ENCODE results near the gene OR4D5. TPM values are rescaled to one million over a fixed set of nuclear protein-coding genes. Genes with fewer than 3 reads are reported as not detected.

Gene OR4D5
- total RNA-seq, 2 donors from 2014 or later, result 0.78 to 6.6 TPM

- peaks cover 17% of the 10 kb centered on the region for H3K4me1 ChIP-seq
- H3K4me3 ChIP-seq, result no peak overlapping the region
- H3K9me3 ChIP-seq, result no peaks in the 10 kb centered on the region
- H3K27me3 ChIP-seq, result no peaks in the 10 kb centered on the region
- no peak overlapping the region for H3K27ac ChIP-seq
- no peak for TF ChIP-seq POLR2A (IDR thresholded peaks at IDR 0.05)
- peak in 1 of 7 experiments; percentile 9 for TF ChIP-seq CTCF (IDR thresholded peaks at IDR 0.05)
- DNase-seq (peak; percentile 24 to 64 (median 42)), ATAC-seq (peak; percentile 40)
- intact Hi-C loops (cut with DNase I), result no loop called here
- WGBS, 2 donors, result 23 to 31% methylated on average over 3 of the region's 3 CpGs
- no peaks in the 10 kb centered on the region for H3K36me3 ChIP-seq (replicated peaks in 1 of 2; ENCODE audit: insufficient read depth in 1 of 2, low read depth in 2 of 2)
These were observed 34.5 kb upstream of the OR4D5 start for GRCh38 chr11:123904932-123905331.

- peaks cover 14% of the 10 kb centered on the region for H3K4me1 ChIP-seq
- no peak for TF ChIP-seq CTCF (IDR thresholded peaks at IDR 0.05)
- TF ChIP-seq POLR2A (IDR thresholded peaks at IDR 0.05), result no peak
- H3K27ac ChIP-seq, result no peak overlapping the region
- intact Hi-C loops (cut with DNase I), result no loop called here
- no peak overlapping the region for H3K4me3 ChIP-seq
- no peak for ATAC-seq
- no peak for DNase-seq
- H3K9me3 ChIP-seq, result no peaks in the 10 kb centered on the region
- WGBS, 2 donors, result 61 to 69% methylated on average over 3 of the region's 3 CpGs
- no peaks in the 10 kb centered on the region for H3K36me3 ChIP-seq (replicated peaks in 1 of 2; ENCODE audit: insufficient read depth in 1 of 2, low read depth in 2 of 2)
- H3K27me3 ChIP-seq, result no peaks in the 10 kb centered on the region
These were observed 33.6 kb upstream of the OR4D5 start for GRCh38 chr11:123905826-123906225.

DNA sequence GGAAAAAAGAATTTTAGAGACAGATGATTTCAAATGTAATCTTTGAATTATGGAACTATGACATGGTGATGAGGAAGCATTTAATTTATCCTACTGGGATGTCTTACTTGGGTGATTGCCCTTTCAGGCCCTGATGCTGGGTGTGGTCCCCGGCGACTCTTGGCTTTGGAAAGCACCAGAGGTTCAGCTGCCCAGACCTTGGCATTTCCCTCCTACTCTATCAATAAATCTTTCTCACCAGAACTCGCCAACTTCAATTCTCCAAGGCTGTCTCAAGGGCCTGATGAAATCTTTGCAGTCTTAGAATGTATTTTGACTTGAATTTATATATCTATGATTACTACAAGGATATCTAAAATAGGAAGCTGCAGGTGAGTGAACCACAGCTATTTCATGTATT, 18.5 kb upstream of the OR4D5 start:
- Histone ChIP-seq H3K4me1 (peaks cover 6% of the 10 kb centered on the region), H3K4me3 (no peak overlapping the region), H3K27me3 (no peaks in the 10 kb centered on the region), H3K9me3 (no peaks in the 10 kb centered on the region), H3K27ac (no peak overlapping the region), H3K36me3 (replicated peaks in 1 of 2; ENCODE audit: insufficient read depth in 1 of 2, low read depth in 2 of 2) (no peaks in the 10 kb centered on the region)
- 35 to 45% methylated on average over 3 of the region's 3 CpGs for WGBS, 2 donors
- intact Hi-C loops (cut with DNase I), result no loop called here
- ATAC-seq (no peak), DNase-seq (peak in 1 of 4 donors; percentile 14)
- TF ChIP-seq POLR2A (IDR thresholded peaks at IDR 0.05) (no peak), CTCF (IDR thresholded peaks at IDR 0.05) (no peak)

DNA sequence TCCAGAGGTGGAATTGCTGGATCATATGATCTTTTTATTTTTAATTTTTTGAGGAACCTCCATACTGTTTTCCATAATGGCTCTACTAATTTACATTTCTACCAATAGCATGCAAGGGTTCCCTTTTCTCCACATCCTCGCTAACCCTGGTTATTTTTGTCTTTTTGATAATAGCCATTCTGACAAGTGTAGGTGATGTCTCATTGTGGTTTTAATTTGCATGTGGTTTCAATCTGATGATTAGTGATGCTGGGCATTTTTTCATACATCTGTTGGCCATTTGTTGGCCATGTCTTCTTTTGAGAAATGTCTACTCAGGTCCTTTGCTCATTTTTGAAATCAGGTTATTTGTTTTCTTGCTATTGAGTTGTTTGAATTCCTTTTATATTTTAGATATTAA, 15.4 kb upstream of the OR4D5 start:
- H3K9me3 ChIP-seq, result no peaks in the 10 kb centered on the region
- H3K4me1 ChIP-seq, result peaks cover 14% of the 10 kb centered on the region
- intact Hi-C loops (cut with DNase I), result no loop called here
- no peak overlapping the region for H3K27ac ChIP-seq
- no peaks in the 10 kb centered on the region for H3K36me3 ChIP-seq (replicated peaks in 1 of 2; ENCODE audit: insufficient read depth in 1 of 2, low read depth in 2 of 2)
- ATAC-seq (no peak), DNase-seq (no peak)
- WGBS, 2 donors, result 86 to 97% methylated on average over 1 of the region's 1 CpG
- H3K4me3 ChIP-seq, result no peak overlapping the region
- no peaks in the 10 kb centered on the region for H3K27me3 ChIP-seq
- TF ChIP-seq CTCF (IDR thresholded peaks at IDR 0.05), result no peak
- no peak for TF ChIP-seq POLR2A (IDR thresholded peaks at IDR 0.05)

GRCh38 chr11:123942413-123942812, 3.0 kb downstream of the OR4D5 start:
- Histone ChIP-seq H3K4me1 (peaks cover 25% of the 10 kb centered on the region), H3K27ac (no peak overlapping the region), H3K4me3 (no peak overlapping the region), H3K9me3 (no peaks in the 10 kb centered on the region), H3K27me3 (no peaks in the 10 kb centered on the region), H3K36me3 (replicated peaks in 1 of 2; ENCODE audit: insufficient read depth in 1 of 2, low read depth in 2 of 2) (no peaks in the 10 kb centered on the region)
- no peak for DNase-seq
- ATAC-seq, result no peak
- intact Hi-C loops (cut with DNase I), result no loop called here
- 84 to 94% methylated on average over 4 of the region's 4 CpGs for WGBS, 2 donors
- TF ChIP-seq CTCF (IDR thresholded peaks at IDR 0.05) (no peak), POLR2A (IDR thresholded peaks at IDR 0.05) (no peak)

Measured in body of pancreas (tissue), 4 donors.